Measurements from ENCODE around the gene ORM2. TPM values are rescaled to one million over a fixed set of nuclear protein-coding genes. Genes with fewer than 3 reads are reported as not detected.

The ORM2 gene
- total RNA-seq, 1 donor from 2014 or later = not detected

- Histone ChIP-seq H3K79me2 (ENCODE audit: low read depth) (no peaks in the 10 kb centered on the region), H3K4me3 (no peak overlapping the region), H4K20me1 (ENCODE audit: low read depth) (no peaks in the 10 kb centered on the region), H3F3A (ENCODE audit: low read depth) (no peaks in the 10 kb centered on the region), H3K9ac (no peak overlapping the region), H3K4me1 (no peaks in the 10 kb centered on the region), H2AFZ (replicated peaks) (no peak overlapping the region), H3K9me3 (ENCODE audit: low read depth) (no peaks in the 10 kb centered on the region), H3K36me3 (no peaks in the 10 kb centered on the region), H3K27me3 (no peaks in the 10 kb centered on the region), H3K4me2 (no peak overlapping the region), H3K27ac (no peak overlapping the region)
- TF ChIP-seq CTCF (IDR thresholded peaks at IDR 0.05) = no peak
- Mint-ChIP-seq H3K36me3 (peaks cover 28% of the 10 kb centered on the region), H3K27me3 (ENCODE audit: insufficient read depth, low read depth) (peaks cover 13% of the 10 kb centered on the region), H3K9me3 (no peaks in the 10 kb centered on the region), H3K4me1 (no peaks in the 10 kb centered on the region), H3K27ac (no peak overlapping the region), H3K4me3 (no peak overlapping the region)
- DNase-seq (ENCODE audit: low spot score) = no peak
Measured at GRCh38 chr9:114359801-114360200, 30.1 kb downstream of the ORM2 start.

- Mint-ChIP-seq H3K27ac (no peak overlapping the region), H3K36me3 (peaks cover 26% of the 10 kb centered on the region), H3K4me1 (no peaks in the 10 kb centered on the region), H3K9me3 (no peaks in the 10 kb centered on the region), H3K4me3 (no peak overlapping the region), H3K27me3 (ENCODE audit: insufficient read depth, low read depth) (peaks cover 13% of the 10 kb centered on the region)
- H3K36me3 ChIP-seq = no peaks in the 10 kb centered on the region
- no peak overlapping the region for H3K4me2 ChIP-seq
- no peaks in the 10 kb centered on the region for H3K4me1 ChIP-seq
- no peak overlapping the region for H3K4me3 ChIP-seq
- H4K20me1 ChIP-seq (ENCODE audit: low read depth) = no peaks in the 10 kb centered on the region
- no peak overlapping the region for H2AFZ ChIP-seq (replicated peaks)
- no peaks in the 10 kb centered on the region for H3K27me3 ChIP-seq
- no peak overlapping the region for H3K27ac ChIP-seq
- no peaks in the 10 kb centered on the region for H3F3A ChIP-seq (ENCODE audit: low read depth)
- DNase-seq (ENCODE audit: low spot score) = no peak
- TF ChIP-seq EZH2phosphoT487 (IDR thresholded peaks at IDR 0.05) (no peak), EZH2 (IDR thresholded peaks at IDR 0.05) (no peak), CTCF (IDR thresholded peaks at IDR 0.05) (no peak)
- H3K9me3 ChIP-seq (ENCODE audit: low read depth) = no peaks in the 10 kb centered on the region
- H3K9ac ChIP-seq = no peak overlapping the region
- H3K79me2 ChIP-seq (ENCODE audit: low read depth) = no peaks in the 10 kb centered on the region
Measured at GRCh38 chr9:114361542-114361941, 31.9 kb downstream of the ORM2 start.

GRCh38 chr9:114362394-114362793, 32.7 kb downstream of the ORM2 start:
- Histone ChIP-seq H3K9ac (no peak overlapping the region), H3K79me2 (ENCODE audit: low read depth) (no peaks in the 10 kb centered on the region), H3K27ac (no peak overlapping the region), H3K36me3 (no peaks in the 10 kb centered on the region), H4K20me1 (ENCODE audit: low read depth) (no peaks in the 10 kb centered on the region), H3F3A (ENCODE audit: low read depth) (no peaks in the 10 kb centered on the region), H3K4me1 (no peaks in the 10 kb centered on the region), H2AFZ (replicated peaks) (no peak overlapping the region), H3K27me3 (no peaks in the 10 kb centered on the region), H3K4me3 (no peak overlapping the region), H3K4me2 (no peak overlapping the region), H3K9me3 (ENCODE audit: low read depth) (no peaks in the 10 kb centered on the region)
- no peak for DNase-seq (ENCODE audit: low spot score)
- Mint-ChIP-seq H3K27ac (no peak overlapping the region), H3K4me3 (no peak overlapping the region), H3K27me3 (ENCODE audit: insufficient read depth, low read depth) (peaks cover 12% of the 10 kb centered on the region), H3K4me1 (no peaks in the 10 kb centered on the region), H3K36me3 (peaks cover 24% of the 10 kb centered on the region), H3K9me3 (no peaks in the 10 kb centered on the region)
- no peak for TF ChIP-seq CTCF (IDR thresholded peaks at IDR 0.05)
- TF ChIP-seq EZH2phosphoT487 (IDR thresholded peaks at IDR 0.05) = no peak
- no peak for TF ChIP-seq EZH2 (IDR thresholded peaks at IDR 0.05)

GRCh38 chr9:114363424-114363823, 33.8 kb downstream of the ORM2 start:
- Mint-ChIP-seq H3K4me3 (no peak overlapping the region), H3K4me1 (no peaks in the 10 kb centered on the region), H3K36me3 (peaks cover 19% of the 10 kb centered on the region), H3K27me3 (ENCODE audit: insufficient read depth, low read depth) (peaks cover 10% of the 10 kb centered on the region), H3K27ac (no peak overlapping the region), H3K9me3 (no peaks in the 10 kb centered on the region)
- H3K4me1 ChIP-seq = no peaks in the 10 kb centered on the region
- no peaks in the 10 kb centered on the region for H3F3A ChIP-seq (ENCODE audit: low read depth)
- H3K9ac ChIP-seq = no peak overlapping the region
- no peak overlapping the region for H3K4me2 ChIP-seq
- H3K79me2 ChIP-seq (ENCODE audit: low read depth) = no peaks in the 10 kb centered on the region
- no peak overlapping the region for H3K4me3 ChIP-seq
- H3K27ac ChIP-seq = no peak overlapping the region
- H4K20me1 ChIP-seq (ENCODE audit: low read depth) = no peaks in the 10 kb centered on the region
- TF ChIP-seq EZH2phosphoT487 (IDR thresholded peaks at IDR 0.05) (no peak), CTCF (IDR thresholded peaks at IDR 0.05) (no peak), EZH2 (IDR thresholded peaks at IDR 0.05) (no peak)
- H2AFZ ChIP-seq (replicated peaks) = no peak overlapping the region
- H3K27me3 ChIP-seq = no peaks in the 10 kb centered on the region
- DNase-seq (ENCODE audit: low spot score) = no peak
- no peaks in the 10 kb centered on the region for H3K9me3 ChIP-seq (ENCODE audit: low read depth)
- H3K36me3 ChIP-seq = no peaks in the 10 kb centered on the region

Data from neural progenitor cell (in vitro differentiated cells).